Gastrocnemius medialis (tissue), 4 donors: ENCODE measurements around the gene NAV3. TPM values are rescaled to one million over a fixed set of nuclear protein-coding genes. Genes with fewer than 3 reads are reported as not detected.

ENCODE experiments used
- ATAC-seq, 2 donors: fragments of 150-250 bp; one replicate each; pipeline ENCODE4 v1.9.1; 2016
- DNase-seq, 2 donors: peaks; one replicate each; pipeline ENCODE4 v3.0.0-alpha.2; 2019
- H3K27ac ChIP-seq, 4 donors: fragments of 200-600 bp; sonication (generic); 1 replicate in 1 of 4; 2 replicates in 3 of 4; pipeline ENCODE4 v1.5.1; 2016 to 2018; ENCODE audit warnings: mild to moderate bottlenecking in 2 of 4, moderate library complexity in 1 of 4
- H3K27me3 ChIP-seq, 3 donors: fragments of 200-600 bp; sonication (generic) in 2 of 3; 1 replicate in 1 of 3; 2 replicates in 2 of 3; pipeline versions ENCODE4 v1.5.1 to v1.6.0; 2016 to 2019; ENCODE audit warnings: mild to moderate bottlenecking in 1 of 3, moderate library complexity in 1 of 3
- H3K36me3 ChIP-seq, 2 donors: fragments of 200-600 bp; sonication (generic) in 1 of 2; one replicate each; pipeline ENCODE4 v1.5.1; 2017 to 2018
- H3K4me1 ChIP-seq, 2 donors: fragments of 200-600 bp; sonication (generic) in 1 of 2; one replicate each; pipeline ENCODE4 v1.5.1; 2016 to 2017; ENCODE audit warnings: mild to moderate bottlenecking in 2 of 2
- H3K4me3 ChIP-seq, 4 donors: fragments of 200-600 bp; sonication (generic) in 3 of 4; 1 replicate in 1 of 4; 2 replicates in 3 of 4; pipeline ENCODE4 v1.5.1; 2016 to 2019; ENCODE audit warnings: mild to moderate bottlenecking in 2 of 4
- H3K9me3 ChIP-seq, 3 donors: fragments of 200-600 bp; sonication (generic) in 2 of 3; 1 replicate in 1 of 3; 2 replicates in 2 of 3; pipeline ENCODE4 v1.5.1; 2016 to 2019
- POLR2A ChIP-seq, 2 donors: fragments of 450-650 bp; IDR thresholded peaks; one replicate each; pipeline ENCODE4 v1.6.1; 2017; ENCODE audit warnings: antibody characterized with exemption in 2 of 2, mild to moderate bottlenecking in 2 of 2, moderate library complexity in 2 of 2
- in situ Hi-C, 4 donors: fragments of 200-750 bp; cut with MboI; loops; one replicate each; pipeline versions ENCODE4 v1.15.0 to v1.8.0; 2017; ENCODE audit warnings: low sequenced_read_pairs in 4 of 4
- intact Hi-C: fragments of 100-400 bp; cut with DNase I; formaldehyde crosslinking; loops from one replicate; pipeline ENCODE4 v1.15.1; 2023; ENCODE audit warnings: low total_unique reads
- total RNA-seq, 4 donors: library from RNA; depleted of rRNA; stranded (reverse); fragments of >200 nt; gene quantifications; one replicate each; pipeline versions ENCODE4 v1.1.0 to v1.2.3, GENCODE V29; 2016
- TF ChIP-seq, protein P1 (sequence below), 5 experiments: fragments of 450-650 bp in 3 of 5; fragments of 200-600 bp in 2 of 5; sonication (generic) in 2 of 5; IDR thresholded peaks in 4 of 5; conservative IDR thresholded peaks in 1 of 5; 1 replicate in 4 of 5; 2 replicates in 1 of 5; pipeline ENCODE4 v1.5.1; 2016 to 2019; ENCODE audit warnings: antibody characterized with exemption in 5 of 5, mild to moderate bottlenecking in 3 of 5, moderate library complexity in 3 of 5

The NAV3 gene
- total RNA-seq, 4 donors from 2014 or later: 0.87 to 2.5 (median 2.0) TPM

DNA sequence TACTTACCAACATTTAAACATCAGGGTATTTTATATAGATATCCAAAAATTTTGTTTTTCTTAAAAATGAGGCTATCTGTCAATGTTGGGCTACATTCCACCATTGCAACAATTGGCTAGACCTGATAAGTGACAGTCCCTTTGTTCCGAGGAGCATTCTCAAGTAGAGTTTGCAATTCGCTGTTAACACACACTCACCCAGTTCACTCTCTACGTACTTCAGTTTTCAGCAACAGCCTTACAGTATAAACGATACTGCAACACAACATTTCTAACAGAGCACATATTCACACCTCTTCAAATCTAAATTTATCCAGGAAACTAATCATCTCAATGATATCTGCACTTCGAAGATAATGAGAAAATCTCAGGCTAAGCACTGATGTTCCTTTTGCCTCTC lies 393.5 kb downstream of the NAV3 start:
- H3K4me1 ChIP-seq: no peaks in the 10 kb centered on the region
- H3K4me3 ChIP-seq: no peak overlapping the region
- ATAC-seq (no peak), DNase-seq (no peak)
- intact Hi-C loops (no loop called here), in situ Hi-C loops (no loop called here)
- no peaks in the 10 kb centered on the region for H3K9me3 ChIP-seq
- no peak for TF ChIP-seq POLR2A (IDR thresholded peaks at IDR 0.05)
- TF ChIP-seq, protein P1, sequence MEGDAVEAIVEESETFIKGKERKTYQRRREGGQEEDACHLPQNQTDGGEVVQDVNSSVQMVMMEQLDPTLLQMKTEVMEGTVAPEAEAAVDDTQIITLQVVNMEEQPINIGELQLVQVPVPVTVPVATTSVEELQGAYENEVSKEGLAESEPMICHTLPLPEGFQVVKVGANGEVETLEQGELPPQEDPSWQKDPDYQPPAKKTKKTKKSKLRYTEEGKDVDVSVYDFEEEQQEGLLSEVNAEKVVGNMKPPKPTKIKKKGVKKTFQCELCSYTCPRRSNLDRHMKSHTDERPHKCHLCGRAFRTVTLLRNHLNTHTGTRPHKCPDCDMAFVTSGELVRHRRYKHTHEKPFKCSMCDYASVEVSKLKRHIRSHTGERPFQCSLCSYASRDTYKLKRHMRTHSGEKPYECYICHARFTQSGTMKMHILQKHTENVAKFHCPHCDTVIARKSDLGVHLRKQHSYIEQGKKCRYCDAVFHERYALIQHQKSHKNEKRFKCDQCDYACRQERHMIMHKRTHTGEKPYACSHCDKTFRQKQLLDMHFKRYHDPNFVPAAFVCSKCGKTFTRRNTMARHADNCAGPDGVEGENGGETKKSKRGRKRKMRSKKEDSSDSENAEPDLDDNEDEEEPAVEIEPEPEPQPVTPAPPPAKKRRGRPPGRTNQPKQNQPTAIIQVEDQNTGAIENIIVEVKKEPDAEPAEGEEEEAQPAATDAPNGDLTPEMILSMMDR (IDR thresholded peaks at IDR 0.05 in 4 of 5, conservative IDR thresholded peaks at IDR 0.05 in 1 of 5): no peak
- H3K27me3 ChIP-seq: no peaks in the 10 kb centered on the region
- H3K36me3 ChIP-seq: no peaks in the 10 kb centered on the region
- H3K27ac ChIP-seq: no peak overlapping the region

DNA sequence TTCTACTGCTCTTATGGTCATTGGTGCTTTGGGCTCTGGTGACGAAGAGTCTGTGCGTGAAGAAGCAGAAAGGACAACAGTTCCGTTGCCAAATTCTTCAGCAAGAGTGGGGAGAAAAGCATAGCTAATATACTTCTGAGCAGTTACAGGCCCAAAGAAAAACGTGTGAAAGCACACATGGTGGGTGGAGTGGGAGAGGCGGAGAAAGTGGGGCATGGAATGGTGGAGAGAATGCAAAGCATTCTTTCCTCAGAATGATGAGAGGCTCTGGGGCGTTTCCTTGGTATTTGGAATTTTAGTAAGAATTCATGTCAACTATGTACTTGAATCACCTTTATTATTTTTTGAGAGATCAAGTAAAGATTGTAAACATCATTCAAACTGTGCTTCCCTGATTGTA lies 396.1 kb downstream of the NAV3 start:
- in situ Hi-C loops: no loop called here
- Histone ChIP-seq H3K4me3 (no peak overlapping the region), H3K27me3 (no peaks in the 10 kb centered on the region), H3K36me3 (no peaks in the 10 kb centered on the region), H3K27ac (no peak overlapping the region), H3K4me1 (no peaks in the 10 kb centered on the region), H3K9me3 (no peaks in the 10 kb centered on the region)
- TF ChIP-seq, protein P1 (IDR thresholded peaks at IDR 0.05 in 4 of 5, conservative IDR thresholded peaks at IDR 0.05 in 1 of 5): no peak
- no peak for TF ChIP-seq POLR2A (IDR thresholded peaks at IDR 0.05)
- DNase-seq (no peak), ATAC-seq (no peak)
- intact Hi-C loops: no loop called here

DNA sequence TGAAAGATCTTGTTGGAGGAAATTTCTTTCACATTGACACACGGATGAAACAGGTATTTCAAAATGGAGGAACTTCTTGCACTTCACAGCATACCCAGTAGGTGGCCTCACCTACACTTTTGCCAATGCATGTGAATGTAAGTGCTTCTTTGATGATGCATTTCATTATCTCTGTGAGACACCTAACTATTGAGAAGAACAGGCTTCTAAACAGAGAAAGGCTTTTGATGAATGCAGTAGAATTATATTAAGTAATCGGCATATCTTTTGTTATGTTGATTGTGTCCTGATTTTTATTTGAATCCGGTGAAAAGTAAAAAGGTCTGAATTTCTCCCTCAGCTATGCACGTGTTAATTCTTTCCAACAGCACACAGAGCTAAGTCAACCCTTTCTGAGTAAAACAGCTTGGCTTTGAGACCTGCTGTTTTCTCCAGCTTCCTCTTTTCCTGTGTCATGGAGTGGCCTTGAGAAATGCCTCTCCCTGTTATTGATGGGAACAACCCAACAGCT lies 399.0 kb downstream of the NAV3 start:
- no peak for TF ChIP-seq POLR2A (IDR thresholded peaks at IDR 0.05)
- TF ChIP-seq, protein P1 (IDR thresholded peaks at IDR 0.05 in 4 of 5, conservative IDR thresholded peaks at IDR 0.05 in 1 of 5): peak in 1 of 5 experiments; percentile 17

DNA sequence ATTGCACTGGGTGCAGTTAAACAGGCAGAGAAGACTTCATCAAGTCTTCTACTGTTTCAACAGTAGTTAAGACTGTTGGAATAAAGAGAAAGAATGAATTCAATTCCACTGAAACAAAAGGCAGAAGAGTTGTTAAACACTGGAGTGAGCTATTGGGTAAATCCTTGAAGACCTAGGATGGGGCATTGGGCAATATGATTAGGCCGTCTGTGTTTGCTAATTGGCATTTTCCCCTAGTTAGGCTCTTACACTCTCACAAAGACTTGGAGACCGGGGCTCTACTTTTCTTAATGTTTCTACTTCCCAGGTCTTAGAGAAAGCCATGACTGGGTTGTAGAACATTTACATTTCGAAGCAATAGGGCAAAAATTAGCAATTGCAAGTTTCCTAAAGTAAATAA lies 402.1 kb downstream of the NAV3 start:
- Histone ChIP-seq H3K4me3 (no peak overlapping the region), H3K9me3 (no peaks in the 10 kb centered on the region), H3K36me3 (no peaks in the 10 kb centered on the region), H3K27me3 (no peaks in the 10 kb centered on the region), H3K27ac (no peak overlapping the region), H3K4me1 (no peaks in the 10 kb centered on the region)
- intact Hi-C loops (no loop called here), in situ Hi-C loops (no loop called here)
- TF ChIP-seq POLR2A (IDR thresholded peaks at IDR 0.05): no peak
- TF ChIP-seq, protein P1 (IDR thresholded peaks at IDR 0.05 in 4 of 5, conservative IDR thresholded peaks at IDR 0.05 in 1 of 5): no peak
- DNase-seq (no peak), ATAC-seq (no peak)

More for the DNA sequence above, 399.0 kb downstream of the NAV3 start:
- H3K4me1 ChIP-seq: no peaks in the 10 kb centered on the region
- no peaks in the 10 kb centered on the region for H3K27me3 ChIP-seq
- H3K36me3 ChIP-seq: no peaks in the 10 kb centered on the region
- no peaks in the 10 kb centered on the region for H3K9me3 ChIP-seq
- no peak overlapping the region for H3K27ac ChIP-seq
- no peak for ATAC-seq
- H3K4me3 ChIP-seq: no peak overlapping the region
- intact Hi-C loops (no loop called here), in situ Hi-C loops (no loop called here)
- no peak for DNase-seq

DNA sequence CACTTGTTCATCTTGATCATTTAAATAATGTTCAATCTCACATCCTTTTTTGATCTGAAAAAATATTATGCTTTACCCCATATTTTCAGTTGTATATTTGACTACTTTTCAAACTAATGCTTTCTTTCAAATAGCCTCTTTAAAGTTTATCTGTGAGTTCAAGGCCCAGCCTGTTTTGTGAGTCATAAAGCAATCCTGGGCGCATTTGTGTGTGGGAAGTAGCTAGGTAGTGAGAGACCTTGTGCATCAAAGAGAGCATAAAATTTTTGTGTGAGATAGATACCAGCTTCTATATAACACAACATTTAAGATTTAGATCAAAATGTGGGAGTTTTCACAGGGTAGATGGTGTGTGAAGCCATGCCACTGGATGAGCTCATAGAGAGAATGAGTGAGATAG lies 405.6 kb downstream of the NAV3 start:
- H3K9me3 ChIP-seq: no peaks in the 10 kb centered on the region
- no peak overlapping the region for H3K4me3 ChIP-seq
- in situ Hi-C loops: no loop called here
- ATAC-seq (no peak), DNase-seq (no peak)
- intact Hi-C loops: no loop called here
- TF ChIP-seq, protein P1 (IDR thresholded peaks at IDR 0.05 in 4 of 5, conservative IDR thresholded peaks at IDR 0.05 in 1 of 5): no peak
- TF ChIP-seq POLR2A (IDR thresholded peaks at IDR 0.05): no peak
- H3K4me1 ChIP-seq: no peaks in the 10 kb centered on the region
- no peak overlapping the region for H3K27ac ChIP-seq
- H3K27me3 ChIP-seq: no peaks in the 10 kb centered on the region
- no peaks in the 10 kb centered on the region for H3K36me3 ChIP-seq
